AG04449 (cell line): ENCODE measurements around the gene C1R.

ENCODE experiments used
- CTCF ChIA-PET: fragments of 350-600 bp; formaldehyde crosslinking; extraction: SDS; loops from one replicate; lab custom pipeline; 2021; ENCODE audit warnings: antibody characterized with exemption; lab: Yijun Ruan, JAX
- POLR2A ChIA-PET: fragments of 400-600, 350-600 bp; formaldehyde crosslinking; extraction: SDS; loops from one replicate; lab custom pipeline; 2020; ENCODE audit warnings: antibody characterized with exemption, inconsistent platforms; lab: Yijun Ruan, JAX
- DNase-seq: peaks from one replicate; pipeline ENCODE4 v3.0.0-alpha.2; 2010; ENCODE audit warnings: low read depth, low spot score
- H3K4me3 ChIP-seq: 2 replicates; pipeline ENCODE4 v1.5.1; 2011; ENCODE audit warnings: low read depth, mild to moderate bottlenecking, control low read depth, low read length
- CTCF ChIP-seq: IDR thresholded peaks from one replicate; pipeline ENCODE4 v1.5.1; 2011; ENCODE audit warnings: mild to moderate bottlenecking, moderate library complexity, low read length, control low read depth, inconsistent platforms; ENCODE audit not compliant: insufficient read depth; ENCODE audit errors: missing control alignments

The C1R gene

GRCh38 chr12:7122811-7123769 lies 30.8 kb upstream of the C1R start:
- ChIA-PET CTCF (interaction anchor here (0.8 to 12.6 kb wide), 5 partner anchors 13 to 62 kb away, joined by 3 to 158 read pairs (median 5); partner anchors contain the start of genes C1RL and C1S), POLR2A (no interaction called here)
- TF ChIP-seq CTCF = no peak
- DNase-seq = no peak
- no peak overlapping the region for H3K4me3 ChIP-seq

- CTCF ChIA-PET = interaction anchor here (12.6 kb wide), 1 partner anchor 11 kb away, joined by 158 read pairs; the partner anchor contains the start of gene C1RL
- POLR2A ChIA-PET = no interaction called here
These were observed 29.1 kb upstream of the C1R start for GRCh38 chr12:7121324-7121723.

DNA sequence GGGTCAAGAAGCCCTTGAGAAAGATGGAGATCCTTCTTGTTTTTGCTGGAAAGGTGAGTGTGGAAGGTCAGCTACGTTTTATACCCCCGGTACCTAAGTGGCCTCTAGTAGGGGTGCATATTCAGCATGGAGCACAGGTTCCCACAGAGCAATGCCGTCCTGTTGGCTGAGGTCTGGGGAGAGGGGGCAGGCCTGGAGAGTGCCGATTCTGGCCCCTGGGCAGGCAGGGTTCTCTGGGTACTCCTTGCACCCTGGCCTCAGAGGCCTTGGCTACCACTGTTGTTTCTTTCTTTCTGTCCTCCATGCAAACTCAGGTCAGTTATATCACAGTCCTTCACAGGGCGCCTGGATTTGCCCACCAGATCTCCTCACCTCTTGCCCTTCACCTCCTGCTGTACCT lies 27.9 kb upstream of the C1R start:
- no peak for TF ChIP-seq CTCF
- H3K4me3 ChIP-seq = no peak overlapping the region
- POLR2A ChIA-PET = no interaction called here
- no peak for DNase-seq
- CTCF ChIA-PET = interaction anchor here (1.8 to 12.6 kb wide), 2 partner anchors 10 to 24 kb away, joined by 4 to 158 read pairs; partner anchors contain the start of gene C1RL

More at GRCh38 chr12:7121324-7121723, 29.1 kb upstream of the C1R start:
- DNase-seq = no peak
- TF ChIP-seq CTCF = no peak
- H3K4me3 ChIP-seq = no peak overlapping the region

- POLR2A ChIA-PET = no interaction called here
- H3K4me3 ChIP-seq = no peak overlapping the region
These were observed 26.6 kb upstream of the C1R start for GRCh38 chr12:7118881-7119280.

GRCh38 chr12:7117670-7118069 lies 25.4 kb upstream of the C1R start:
- DNase-seq = no peak
- ChIA-PET CTCF (interaction anchor here (1.1 to 12.6 kb wide), 6 partner anchors 7 to 200 kb away, joined by 3 to 158 read pairs (median 4); partner anchors contain the start of gene C1RL), POLR2A (no interaction called here)
- no peak overlapping the region for H3K4me3 ChIP-seq
- TF ChIP-seq CTCF = no peak

More at GRCh38 chr12:7118881-7119280, 26.6 kb upstream of the C1R start:
- TF ChIP-seq CTCF = no peak
- CTCF ChIA-PET = interaction anchor here (1.2 to 12.6 kb wide), 4 partner anchors 8 to 25 kb away, joined by 3 to 158 read pairs (median 4); partner anchors contain the start of gene C1RL
- no peak for DNase-seq

- TF ChIP-seq CTCF = no peak
- ChIA-PET POLR2A (no interaction called here), CTCF (interaction anchor here (0.7 to 12.6 kb wide), 6 partner anchors 6 to 172 kb away, joined by 3 to 158 read pairs (median 6); partner anchors contain the start of gene C1RL)
- no peak for DNase-seq
- H3K4me3 ChIP-seq = no peak overlapping the region
These were observed 24.7 kb upstream of the C1R start for GRCh38 chr12:7116916-7117315.
